Left renal pelvis (tissue), 4 donors: ENCODE results near the gene RUNX1. TPM values are rescaled to one million over a fixed set of nuclear protein-coding genes. Genes with fewer than 3 reads are reported as not detected.

ENCODE experiments used
- DNase-seq, 4 donors: peaks; one replicate each; pipeline ENCODE4 v3.0.0-alpha.2; 2013; ENCODE audit warnings: low read depth in 4 of 4, low spot score in 3 of 4
- polyA plus RNA-seq, 4 donors: library from polyadenylated mRNA; unstranded; fragments of 120-200 nt; gene quantifications; one replicate each; pipeline ENCODE4 v1.2.1, GENCODE V29; 2013; ENCODE audit not compliant: insufficient read length in 4 of 4

Gene RUNX1
- polyA plus RNA-seq, 4 donors, result 2.4 to 3.4 (median 3.1) TPM

GRCh38 chr21:34865400-34866241, 183.5 kb downstream of the RUNX1 start:
- DNase-seq, result no peak

GRCh38 chr21:34864370-34865149, 184.5 kb downstream of the RUNX1 start:
- no peak for DNase-seq

- DNase-seq, result no peak
Observed at GRCh38 chr21:34862951-34863350, 186.2 kb downstream of the RUNX1 start.

- DNase-seq, result no peak
Observed at GRCh38 chr21:34861258-34861657, 187.8 kb downstream of the RUNX1 start.

- no peak for DNase-seq
Observed at GRCh38 chr21:34859976-34860653, 189.0 kb downstream of the RUNX1 start.

- no peak for DNase-seq
Observed at GRCh38 chr21:34858559-34858958, 190.5 kb downstream of the RUNX1 start.

GRCh38 chr21:34857874-34858273, 191.2 kb downstream of the RUNX1 start:
- no peak for DNase-seq

- DNase-seq, result no peak
Observed at GRCh38 chr21:34857122-34857713, 191.9 kb downstream of the RUNX1 start.

GRCh38 chr21:34852448-34852847, 196.7 kb downstream of the RUNX1 start:
- no peak for DNase-seq

GRCh38 chr21:34850166-34850690, 198.9 kb downstream of the RUNX1 start:
- DNase-seq, result no peak

- no peak for DNase-seq
Observed at GRCh38 chr21:34846601-34847112, 202.4 kb downstream of the RUNX1 start.

GRCh38 chr21:34845521-34846451, 203.3 kb downstream of the RUNX1 start:
- DNase-seq, result no peak

GRCh38 chr21:34844924-34845238, 204.2 kb downstream of the RUNX1 start:
- DNase-seq, result no peak

GRCh38 chr21:34844013-34844923, 204.8 kb downstream of the RUNX1 start:
- no peak for DNase-seq

GRCh38 chr21:34843562-34843961, 205.5 kb downstream of the RUNX1 start:
- no peak for DNase-seq

GRCh38 chr21:34841154-34841553, 207.9 kb downstream of the RUNX1 start:
- no peak for DNase-seq

GRCh38 chr21:34840693-34841092, 208.4 kb downstream of the RUNX1 start:
- DNase-seq, result no peak
